Muscle layer of colon (tissue), 2 donors: ENCODE results near the gene C1QTNF6.

Experiments used
- H3K27ac ChIP-seq: one replicate; pipeline ENCODE4 v1.7.0; 2013; ENCODE audit warnings: low read depth, mild to moderate bottlenecking, low read length, moderate library complexity
- H3K27me3 ChIP-seq, 2 donors: one replicate each; pipeline ENCODE4 v1.7.0; 2013; ENCODE audit warnings: low read length in 2 of 2, mild to moderate bottlenecking in 2 of 2; ENCODE audit not compliant: insufficient read depth in 2 of 2, control insufficient read depth in 1 of 2
- H3K36me3 ChIP-seq: one replicate; pipeline ENCODE4 v1.7.0; 2013; ENCODE audit warnings: mild to moderate bottlenecking, low read length; ENCODE audit not compliant: insufficient read depth
- H3K4me1 ChIP-seq: one replicate; pipeline ENCODE4 v1.7.0; 2013; ENCODE audit warnings: mild to moderate bottlenecking, low read length; ENCODE audit not compliant: insufficient read depth
- H3K4me3 ChIP-seq, 2 donors: one replicate each; pipeline ENCODE4 v1.7.0; 2013; ENCODE audit warnings: low read length in 2 of 2, low read depth in 1 of 2, mild to moderate bottlenecking in 1 of 2, moderate library complexity in 1 of 2
- H3K9ac ChIP-seq: one replicate; pipeline ENCODE4 v1.7.0; 2013; ENCODE audit warnings: low read length
- H3K9me3 ChIP-seq: one replicate; pipeline ENCODE4 v1.7.0; 2013; ENCODE audit warnings: mild to moderate bottlenecking, low read length
- donor health status: abdominal sarcoma.
- donor health status: Adenocarcinoma of cecum.

C1QTNF6 gene

GRCh38 chr22:37169406-37169805 is 18.6 kb downstream of the C1QTNF6 start:
- no peak overlapping the region for H3K27ac ChIP-seq
- H3K4me1 ChIP-seq: no peaks in the 10 kb centered on the region
- no peak overlapping the region for H3K9ac ChIP-seq
- no peak overlapping the region for H3K4me3 ChIP-seq
- no peaks in the 10 kb centered on the region for H3K9me3 ChIP-seq
- H3K27me3 ChIP-seq: peaks cover 0 to 3% of the 10 kb centered on the region in 2 donors
- H3K36me3 ChIP-seq: no peaks in the 10 kb centered on the region

GRCh38 chr22:37167981-37168647 is 19.9 kb downstream of the C1QTNF6 start:
- no peaks in the 10 kb centered on the region for H3K9me3 ChIP-seq
- no peak overlapping the region for H3K9ac ChIP-seq
- no peaks in the 10 kb centered on the region for H3K36me3 ChIP-seq
- peaks cover 0 to 3% of the 10 kb centered on the region in 2 donors for H3K27me3 ChIP-seq
- H3K27ac ChIP-seq: no peak overlapping the region
- no peaks in the 10 kb centered on the region for H3K4me1 ChIP-seq
- H3K4me3 ChIP-seq: no peak overlapping the region

GRCh38 chr22:37167176-37167980 is 20.7 kb downstream of the C1QTNF6 start:
- Histone ChIP-seq H3K4me1 (no peaks in the 10 kb centered on the region), H3K27me3 (peaks cover 0 to 3% of the 10 kb centered on the region in 2 donors), H3K9me3 (no peaks in the 10 kb centered on the region), H3K4me3 (no peak overlapping the region), H3K36me3 (no peaks in the 10 kb centered on the region), H3K27ac (no peak overlapping the region), H3K9ac (no peak overlapping the region)

- Histone ChIP-seq H3K9me3 (no peaks in the 10 kb centered on the region), H3K27me3 (peaks cover 0 to 3% of the 10 kb centered on the region in 2 donors), H3K36me3 (no peaks in the 10 kb centered on the region), H3K4me1 (no peaks in the 10 kb centered on the region), H3K9ac (no peak overlapping the region), H3K4me3 (peak overlapping the region in 1 of 2 donors; percentile 32), H3K27ac (no peak overlapping the region)
These were observed 21.4 kb downstream of the C1QTNF6 start for GRCh38 chr22:37166675-37167066.

- Histone ChIP-seq H3K27ac (no peak overlapping the region), H3K9ac (no peak overlapping the region), H3K4me3 (peak overlapping the region in 1 of 2 donors; percentile 32), H3K9me3 (no peaks in the 10 kb centered on the region), H3K27me3 (peaks cover 0 to 3% of the 10 kb centered on the region in 2 donors), H3K36me3 (no peaks in the 10 kb centered on the region), H3K4me1 (no peaks in the 10 kb centered on the region)
These were observed 21.9 kb downstream of the C1QTNF6 start for GRCh38 chr22:37165940-37166674.

- H3K9ac ChIP-seq: no peak overlapping the region
- no peaks in the 10 kb centered on the region for H3K4me1 ChIP-seq
- no peak overlapping the region for H3K27ac ChIP-seq
- peaks cover 0 to 3% of the 10 kb centered on the region in 2 donors for H3K27me3 ChIP-seq
- H3K36me3 ChIP-seq: no peaks in the 10 kb centered on the region
- no peak overlapping the region for H3K4me3 ChIP-seq
- no peaks in the 10 kb centered on the region for H3K9me3 ChIP-seq
These were observed 23.0 kb downstream of the C1QTNF6 start for GRCh38 chr22:37165066-37165465.

- H3K9ac ChIP-seq: no peak overlapping the region
- H3K36me3 ChIP-seq: no peaks in the 10 kb centered on the region
- no peak overlapping the region for H3K27ac ChIP-seq
- no peak overlapping the region for H3K4me3 ChIP-seq
- H3K9me3 ChIP-seq: no peaks in the 10 kb centered on the region
- H3K27me3 ChIP-seq: peaks cover 0 to 3% of the 10 kb centered on the region in 2 donors
- no peaks in the 10 kb centered on the region for H3K4me1 ChIP-seq
These were observed 23.6 kb downstream of the C1QTNF6 start for GRCh38 chr22:37164505-37164887.

GRCh38 chr22:37163575-37164504 is 24.2 kb downstream of the C1QTNF6 start:
- H3K4me1 ChIP-seq: no peaks in the 10 kb centered on the region
- peaks cover 0 to 3% of the 10 kb centered on the region in 2 donors for H3K27me3 ChIP-seq
- no peaks in the 10 kb centered on the region for H3K9me3 ChIP-seq
- H3K9ac ChIP-seq: no peak overlapping the region
- H3K4me3 ChIP-seq: no peak overlapping the region
- no peaks in the 10 kb centered on the region for H3K36me3 ChIP-seq
- H3K27ac ChIP-seq: no peak overlapping the region

GRCh38 chr22:37163096-37163489 is 25.0 kb downstream of the C1QTNF6 start:
- H3K4me3 ChIP-seq: no peak overlapping the region
- no peaks in the 10 kb centered on the region for H3K4me1 ChIP-seq
- H3K27ac ChIP-seq: no peak overlapping the region
- no peaks in the 10 kb centered on the region for H3K36me3 ChIP-seq
- H3K9ac ChIP-seq: no peak overlapping the region
- H3K9me3 ChIP-seq: no peaks in the 10 kb centered on the region
- peaks cover 0 to 3% of the 10 kb centered on the region in 2 donors for H3K27me3 ChIP-seq

- H3K27ac ChIP-seq: no peak overlapping the region
- H3K9ac ChIP-seq: no peak overlapping the region
- no peak overlapping the region for H3K4me3 ChIP-seq
- H3K4me1 ChIP-seq: no peaks in the 10 kb centered on the region
- no peaks in the 10 kb centered on the region for H3K36me3 ChIP-seq
- H3K27me3 ChIP-seq: peaks cover 0 to 3% of the 10 kb centered on the region in 2 donors
- H3K9me3 ChIP-seq: no peaks in the 10 kb centered on the region
These were observed 25.6 kb downstream of the C1QTNF6 start for GRCh38 chr22:37162221-37163095.
